NCI-H1694 treated with DMSO at 0.1 percent for 48 hours (cell line): Measurements from ENCODE around the gene PAK2.
"Not testable (repeated sequence)": the region's sequence is repeated elsewhere in the genome, so short reads cannot be mapped to it uniquely, and the experiment has no call there.

Experiments used
- DNase-seq: peaks from one replicate; lab custom pipeline; 2025; lab: John Stamatoyannopoulos, UW

PAK2 gene

DNA sequence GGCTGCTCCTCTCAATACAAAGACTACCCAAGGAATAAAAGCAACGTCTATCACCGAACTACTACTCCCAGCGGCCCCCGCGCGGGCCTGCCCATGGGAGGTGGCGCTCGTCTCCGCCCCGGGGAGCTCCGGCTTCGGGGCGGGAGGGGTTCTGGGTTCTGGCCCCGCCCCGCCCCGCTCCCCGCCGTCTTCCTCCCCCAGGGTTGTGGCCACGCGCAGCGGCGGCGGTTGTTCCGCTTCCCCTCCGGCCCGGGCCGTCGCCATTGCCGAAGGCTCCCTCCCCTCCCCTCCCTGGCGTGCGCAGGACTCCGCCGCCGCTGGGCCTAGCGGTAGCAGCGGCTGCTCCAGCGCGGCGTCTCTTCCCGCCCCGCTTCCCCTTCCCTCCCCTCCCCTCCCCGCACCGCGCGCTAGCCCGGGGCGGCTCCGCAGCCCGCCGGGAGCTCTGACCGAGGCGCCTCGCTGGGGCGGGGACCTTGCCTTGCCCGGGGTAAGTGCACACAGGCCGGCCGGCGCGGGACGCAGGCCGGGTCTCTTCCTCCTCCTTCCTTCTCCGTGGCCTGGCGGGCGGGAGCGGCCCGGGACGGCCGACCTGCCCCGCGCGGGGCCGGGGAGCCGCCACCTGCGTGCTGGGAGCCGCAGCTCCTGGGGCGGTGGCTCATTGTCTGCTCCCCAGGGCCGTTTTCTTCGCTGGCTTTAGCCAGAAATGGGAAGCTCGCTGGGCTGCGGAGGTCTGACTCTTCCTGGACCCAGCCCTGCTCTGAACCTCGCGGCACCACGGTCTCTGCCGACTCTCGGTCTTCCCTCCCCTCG, at the start of gene PAK2:
PAK2 (plus strand) TSS at position 187 of the 810 bp plus-strand sequence. CDS start 42,790 bp downstream, outside the sequence.
- peak; percentile 86 for DNase-seq

DNA sequence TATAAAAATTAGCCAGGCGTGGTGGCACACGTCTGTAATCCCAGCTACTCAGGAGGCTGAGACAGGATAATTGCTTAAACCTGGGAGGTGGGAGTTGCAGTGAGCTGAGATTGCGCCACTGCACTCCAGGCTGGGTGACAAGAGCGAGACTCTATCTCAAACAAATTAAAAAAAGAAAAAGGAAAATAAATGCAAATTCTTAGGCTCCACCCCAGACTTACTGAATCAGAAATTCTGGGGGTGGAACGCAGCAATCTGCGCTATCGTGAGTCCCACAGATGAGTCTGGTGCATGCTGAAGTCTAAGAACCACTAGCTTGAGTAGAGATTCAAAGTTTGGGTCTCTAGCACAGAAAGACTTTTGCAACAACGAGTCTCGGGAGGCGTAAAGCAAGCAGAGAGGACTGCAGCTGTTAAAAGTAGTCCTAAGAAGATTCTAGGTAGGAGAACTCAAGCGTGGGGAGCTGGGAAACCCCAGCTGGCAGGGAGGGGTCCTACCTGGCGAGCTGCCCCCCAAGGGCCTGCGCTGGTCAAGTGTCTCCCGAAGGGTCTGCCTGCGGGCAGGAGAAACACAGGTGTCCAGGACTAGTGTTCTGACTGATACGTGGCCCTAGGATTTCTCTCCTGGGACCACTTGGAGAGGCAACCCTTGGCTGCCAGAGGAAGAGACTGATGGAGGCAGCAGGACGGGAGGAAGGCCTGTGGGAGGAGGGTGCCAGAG, 49.6 kb upstream of the PAK2 start:
- DNase-seq = no peak

DNA sequence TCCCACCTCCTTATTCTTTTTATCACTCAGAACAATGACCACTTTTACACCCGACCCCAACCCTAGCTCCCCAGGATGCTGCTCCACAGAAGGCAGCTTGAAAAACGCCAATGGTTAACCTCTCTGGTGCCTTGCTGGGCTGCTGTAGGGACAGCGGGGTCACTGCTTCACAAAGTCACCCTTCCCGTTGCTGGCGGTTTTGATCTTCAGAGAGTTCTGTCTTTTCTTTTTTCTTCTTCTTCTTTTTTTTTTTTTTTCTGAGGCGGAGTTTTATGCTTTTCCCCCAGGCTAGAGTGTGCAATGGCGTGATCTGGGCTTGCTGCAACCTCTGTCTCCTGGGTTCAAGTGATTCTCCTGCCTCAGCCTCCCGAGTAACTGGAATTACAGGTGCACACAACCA, 48.3 kb upstream of the PAK2 start:
- no peak for DNase-seq

DNA sequence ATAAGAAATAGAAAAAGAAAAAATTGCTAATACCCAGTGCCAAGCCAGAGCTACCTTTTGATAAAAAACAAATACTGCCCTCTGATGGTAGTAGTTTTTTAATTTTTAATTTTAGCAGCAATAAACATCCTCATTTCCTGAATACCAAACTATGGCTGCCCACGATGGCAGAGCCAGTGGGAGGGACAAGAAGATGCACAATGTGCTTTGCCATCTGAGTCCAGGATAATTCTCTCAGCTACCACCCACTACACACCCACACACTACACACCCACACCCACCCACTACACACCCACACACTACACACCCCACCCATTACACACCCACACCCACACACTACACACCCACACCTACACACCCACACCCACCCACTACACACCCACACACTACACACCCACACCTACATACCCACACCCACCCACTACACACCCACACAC, 45.4 kb upstream of the PAK2 start:
- DNase-seq = peak; percentile 27

DNA sequence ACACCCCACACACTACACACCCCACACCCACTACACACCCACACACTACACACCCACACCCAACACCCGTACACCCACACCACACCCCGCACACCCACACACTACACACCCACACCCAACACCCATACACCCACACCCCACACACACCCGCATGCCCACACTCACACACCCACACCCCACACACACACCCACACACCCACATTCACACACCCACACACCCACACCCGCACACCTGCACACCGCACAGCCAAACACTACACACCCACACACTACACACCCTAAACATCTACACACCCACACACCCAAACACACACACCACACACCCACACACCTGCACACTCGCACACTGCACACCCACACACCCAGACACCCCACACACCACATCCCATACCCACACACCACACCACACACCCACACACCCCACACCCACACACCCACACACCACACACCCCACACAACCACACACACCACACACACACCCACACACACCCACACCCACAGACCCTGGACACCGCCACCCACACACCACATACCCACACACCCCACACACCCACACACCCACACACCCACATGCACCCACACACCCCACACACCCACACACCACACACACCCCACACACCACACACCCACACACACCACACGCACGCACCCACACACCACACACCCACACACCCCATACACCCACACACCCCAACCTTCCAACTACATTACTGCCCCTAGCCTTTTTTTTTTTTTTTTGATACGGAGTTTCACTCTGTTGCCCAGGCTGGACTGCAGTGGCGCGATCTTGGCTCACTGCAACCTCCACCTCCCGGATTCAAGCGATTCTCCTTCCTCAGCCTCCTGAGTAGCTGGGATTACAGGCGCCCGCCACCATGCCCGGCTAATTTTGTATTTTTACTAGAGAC, 44.5 kb upstream of the PAK2 start:
- no peak for DNase-seq

DNA sequence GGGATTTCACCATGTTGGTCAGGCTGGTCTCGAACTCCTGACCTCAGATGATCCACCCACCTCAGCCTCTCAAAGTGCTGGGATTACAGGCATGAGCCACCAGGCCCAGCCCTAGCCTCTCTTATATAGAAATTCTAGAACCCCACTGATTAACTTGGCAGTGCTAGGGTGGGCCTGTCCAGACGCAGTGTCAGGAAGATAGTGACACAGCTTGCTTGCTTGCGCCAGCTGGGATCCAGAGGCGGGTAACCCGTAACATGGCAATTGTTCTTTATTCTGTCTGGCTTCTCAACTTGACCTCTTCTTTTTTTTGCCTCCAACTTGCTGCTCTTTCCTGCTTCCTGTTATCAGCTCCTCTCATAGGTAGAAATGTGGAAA, 43.8 kb upstream of the PAK2 start:
- no peak for DNase-seq

DNA sequence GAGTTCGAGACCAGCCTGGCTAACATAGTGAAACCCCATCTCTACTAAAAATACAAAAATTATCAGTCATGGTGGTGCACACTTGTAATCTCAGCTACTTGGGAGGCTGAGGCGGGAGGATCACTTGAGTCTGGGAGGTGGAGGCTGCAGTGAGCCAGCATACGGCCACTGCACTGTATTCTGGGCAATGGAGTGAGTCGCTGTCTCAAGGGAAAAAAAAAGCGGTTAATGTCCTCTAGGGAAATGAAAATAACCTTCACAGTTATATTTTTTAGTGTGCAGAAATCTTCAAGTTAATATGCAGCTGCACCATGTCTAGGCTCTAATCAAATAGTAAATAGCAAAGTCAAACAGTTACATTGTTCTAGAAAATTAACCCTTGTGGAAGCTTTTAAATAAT, 42.4 kb upstream of the PAK2 start:
- DNase-seq = no peak

DNA sequence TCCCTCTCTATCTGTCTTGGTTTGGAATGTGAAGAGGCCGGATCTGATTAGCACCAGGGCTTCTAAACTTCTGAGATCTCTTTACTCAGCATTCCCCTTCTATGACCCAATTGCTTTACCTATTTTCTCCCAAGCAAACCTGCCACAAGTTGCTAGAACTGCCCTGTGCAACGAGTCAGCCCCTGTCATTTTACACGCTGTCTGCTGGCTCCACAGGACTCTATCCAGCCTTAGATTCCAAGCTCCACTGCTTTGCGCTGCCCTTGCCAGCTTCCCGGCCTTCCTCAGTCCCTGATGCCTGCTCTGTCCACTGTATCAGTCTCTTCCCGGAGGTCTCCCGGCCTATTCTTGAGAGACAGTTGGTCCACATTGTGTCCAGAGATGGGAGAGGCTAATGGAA, 39.9 kb upstream of the PAK2 start:
- DNase-seq = no peak

DNA sequence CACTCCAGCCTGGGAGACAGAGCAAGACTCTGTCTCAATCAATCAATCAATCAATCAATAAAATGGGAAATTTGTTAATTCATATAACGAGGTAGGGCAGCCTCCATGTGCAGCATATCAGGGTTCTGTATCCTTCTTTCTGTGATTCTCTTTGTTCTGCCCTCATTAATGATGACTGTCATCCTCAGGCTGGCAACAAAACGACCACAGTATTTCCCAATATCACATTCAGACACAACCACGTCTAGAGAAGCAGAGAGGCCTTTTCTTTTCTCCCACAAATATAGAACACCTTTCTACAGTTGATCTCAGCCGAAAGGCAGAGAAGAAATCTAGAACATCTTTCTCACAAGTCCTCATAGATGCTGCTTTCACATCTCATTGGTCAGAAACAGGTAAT, 38.9 kb upstream of the PAK2 start:
- no peak for DNase-seq

DNA sequence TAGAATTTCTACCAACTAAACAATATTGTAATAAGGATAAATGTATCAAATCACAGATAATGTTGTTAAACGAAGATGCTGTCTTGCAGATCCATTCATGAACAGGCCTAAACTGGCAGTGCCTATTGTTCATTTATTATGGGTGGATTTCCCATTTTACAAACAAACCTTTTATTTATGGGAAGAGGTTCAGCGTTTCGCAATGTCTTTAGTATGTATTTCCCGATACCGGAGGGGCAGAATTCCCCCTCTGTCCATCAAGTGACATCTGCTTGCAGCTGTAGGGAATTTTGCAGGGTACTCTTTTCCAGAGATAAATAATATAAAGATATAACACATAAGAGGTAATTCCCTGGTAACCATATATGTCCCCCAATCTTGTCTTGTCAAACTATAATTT, 33.3 kb upstream of the PAK2 start:
- DNase-seq = no peak

DNA sequence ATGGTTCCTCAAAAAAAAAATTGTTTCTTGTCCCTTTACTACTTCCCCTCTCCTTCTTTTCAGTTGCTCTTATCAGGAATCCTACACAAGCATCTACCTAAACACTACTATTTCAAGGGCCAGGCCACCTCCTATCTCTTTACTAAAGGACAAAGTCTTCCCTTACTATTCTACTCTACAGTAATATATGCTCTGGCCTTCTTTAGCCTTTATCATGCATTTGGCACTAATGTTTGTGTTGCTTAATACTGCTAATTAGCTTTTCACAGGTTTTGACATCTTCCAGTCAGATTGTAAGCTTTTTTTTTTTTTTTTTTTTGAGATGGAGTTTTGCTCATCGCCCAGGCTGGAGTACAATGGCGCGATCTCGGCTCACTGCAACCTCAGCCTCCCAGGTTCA, 32.9 kb upstream of the PAK2 start:
- no peak for DNase-seq

DNA sequence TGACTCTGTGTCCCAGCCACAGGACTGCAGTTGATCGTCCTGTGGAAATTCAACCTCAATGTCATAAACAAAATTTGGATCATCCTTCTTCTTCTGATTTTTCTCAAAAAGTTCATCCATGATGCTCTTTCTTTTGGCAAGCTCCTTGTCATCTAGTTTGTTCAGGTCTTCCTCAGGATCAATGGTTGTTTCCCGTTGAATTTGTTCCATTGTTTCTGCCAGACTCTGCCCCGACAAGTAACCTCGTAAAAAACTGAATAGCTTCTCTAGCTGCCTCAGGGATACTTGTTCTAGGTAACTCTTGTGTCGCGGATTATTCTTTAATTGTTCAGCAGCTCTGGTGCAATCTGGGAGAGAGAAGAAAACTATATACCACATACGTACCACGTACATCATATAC, 32.1 kb upstream of the PAK2 start:
- no peak for DNase-seq

DNA sequence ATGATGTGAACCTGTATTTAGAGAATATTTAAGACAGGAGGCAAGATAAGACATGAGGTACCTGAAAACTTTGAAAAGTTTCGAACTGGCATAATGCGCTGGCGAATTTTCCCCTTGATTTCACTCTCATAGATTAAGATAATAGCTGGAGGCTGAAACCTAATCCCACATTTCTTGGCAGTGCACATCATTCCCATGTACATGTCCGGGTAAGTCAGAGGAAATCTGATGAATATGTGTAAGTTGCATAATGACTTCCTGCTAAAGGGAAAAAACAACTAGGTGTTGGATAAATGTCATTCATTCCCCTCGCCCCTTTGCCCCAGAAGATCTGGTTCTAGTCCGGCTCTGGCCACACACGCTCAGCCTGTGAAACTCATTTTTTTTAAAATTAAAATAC, 31.2 kb upstream of the PAK2 start:
- DNase-seq = no peak

DNA sequence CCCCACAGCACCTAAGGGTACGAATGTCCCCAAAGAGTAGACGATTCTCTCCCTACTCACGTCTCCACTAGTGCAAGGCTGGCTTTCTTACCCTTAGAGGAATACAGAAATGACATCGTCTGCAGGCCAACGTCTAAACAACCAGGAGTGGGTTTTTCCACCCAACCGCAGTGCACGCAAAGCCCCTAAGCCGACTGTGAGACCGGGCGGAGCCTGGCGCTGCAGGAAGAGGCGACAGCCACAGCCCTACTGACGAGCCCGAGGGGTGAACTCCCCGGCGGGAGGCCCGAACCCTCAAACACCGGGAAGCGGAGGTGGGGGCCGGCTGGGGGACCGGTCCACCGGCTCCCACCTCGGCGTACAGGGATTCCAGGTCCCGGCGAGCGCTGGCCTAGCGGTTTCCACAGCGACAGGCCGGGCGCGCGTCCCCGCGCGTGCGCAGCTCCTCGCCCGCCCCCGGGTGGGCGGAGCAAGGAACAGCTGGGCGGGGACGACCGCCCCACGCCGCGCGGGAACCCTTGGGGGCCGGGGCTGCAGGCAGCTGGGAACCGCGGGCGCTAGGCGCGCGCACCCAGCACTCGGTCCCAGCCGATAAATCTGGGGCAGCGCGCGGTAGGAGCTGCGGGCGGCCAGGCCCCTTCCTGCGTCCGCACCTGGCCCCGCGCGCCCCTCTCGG, 27.7 kb upstream of the PAK2 start, which contains the start of the genes CEP19 and PIGX:
CEP19 (minus strand) TSS at position 413 of the 676 bp plus-strand sequence. CDS start 3,593 bp downstream, outside the sequence.
PIGX (plus strand) TSS at position 540 of the 676 bp plus-strand sequence.
- DNase-seq = peak; percentile 56

DNA sequence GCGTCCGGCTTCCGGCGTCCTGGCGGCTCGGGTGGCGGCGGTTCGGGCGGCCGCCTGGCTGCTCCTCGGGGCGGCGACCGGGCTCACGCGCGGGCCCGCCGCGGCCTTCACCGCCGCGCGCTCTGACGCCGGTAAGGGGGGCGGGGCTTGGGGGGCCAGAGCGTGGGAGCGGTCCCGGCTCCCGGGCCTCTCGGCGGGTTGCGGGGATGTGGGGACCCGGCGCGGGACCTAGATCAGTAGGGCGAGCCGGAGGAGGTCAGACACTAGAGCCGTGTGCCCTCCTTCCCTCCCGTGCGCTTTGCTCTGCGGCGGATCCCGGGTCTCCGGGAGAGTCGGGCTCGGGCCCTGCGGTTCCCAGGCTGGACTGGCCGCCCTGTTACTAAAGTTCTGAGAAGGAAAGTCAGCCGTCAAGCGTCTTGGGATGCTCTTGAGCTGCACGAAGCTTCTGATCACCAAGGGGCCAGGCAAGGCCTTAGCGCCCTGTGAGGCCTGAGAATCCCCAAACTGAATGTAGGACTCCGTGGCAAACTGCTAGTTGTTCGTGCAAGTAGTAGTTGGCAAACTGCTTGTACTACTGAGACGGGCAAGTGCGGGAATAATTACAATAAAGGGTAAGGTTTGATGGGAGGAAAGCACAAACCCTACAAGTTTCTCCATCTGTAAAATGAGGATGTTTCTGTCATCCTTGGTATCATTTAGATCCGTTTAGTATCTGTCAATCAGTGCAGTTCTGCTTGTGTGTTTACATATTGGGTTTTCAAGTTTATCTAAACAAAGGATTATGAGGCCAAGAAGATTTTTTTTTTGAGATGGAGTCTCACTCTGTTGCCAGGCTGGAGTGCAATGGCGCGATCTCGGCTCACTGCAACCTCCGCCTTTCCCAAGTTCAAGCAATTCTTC, 26.9 kb upstream of the PAK2 start:
- peak; percentile 36 for DNase-seq

DNA sequence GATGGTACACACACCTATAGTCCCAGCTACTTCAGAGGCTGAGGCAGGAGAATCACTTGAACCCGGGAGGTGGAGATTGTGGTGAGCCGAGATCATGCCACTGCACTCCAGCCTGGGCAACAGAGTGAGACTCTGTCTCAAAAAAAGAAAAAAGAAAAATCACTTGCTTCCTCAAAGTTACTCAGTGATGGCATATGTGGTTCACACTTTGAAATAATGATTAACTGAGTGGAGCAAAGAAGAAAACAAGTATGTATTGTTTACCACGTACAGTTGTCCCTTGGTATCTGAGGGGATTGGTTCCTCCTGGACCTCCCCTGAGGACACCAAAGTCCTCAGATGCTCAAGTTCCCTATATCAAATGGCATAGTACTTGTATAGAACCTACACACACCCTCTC, 22.5 kb upstream of the PAK2 start:
- DNase-seq = not testable (repeated sequence)

DNA sequence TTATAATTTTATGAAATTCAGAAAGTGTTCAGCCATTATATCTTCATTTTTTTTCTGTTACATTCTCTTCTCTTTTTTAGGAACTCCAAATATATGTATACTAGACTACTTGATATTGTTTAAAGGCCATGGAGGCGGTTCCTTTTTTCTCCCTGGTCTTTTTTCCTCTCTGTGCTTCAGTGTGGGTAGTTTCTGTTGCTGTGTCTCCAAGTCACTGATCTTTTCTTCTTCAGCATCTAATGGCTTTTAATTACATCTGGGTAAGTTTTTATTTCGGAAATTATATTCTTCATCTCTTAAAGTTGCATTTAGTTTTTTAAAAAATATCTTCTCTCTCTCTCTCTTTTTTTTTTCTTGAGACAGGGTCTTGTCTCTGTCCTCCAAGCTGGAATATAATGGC, 18.6 kb upstream of the PAK2 start:
- no peak for DNase-seq

DNA sequence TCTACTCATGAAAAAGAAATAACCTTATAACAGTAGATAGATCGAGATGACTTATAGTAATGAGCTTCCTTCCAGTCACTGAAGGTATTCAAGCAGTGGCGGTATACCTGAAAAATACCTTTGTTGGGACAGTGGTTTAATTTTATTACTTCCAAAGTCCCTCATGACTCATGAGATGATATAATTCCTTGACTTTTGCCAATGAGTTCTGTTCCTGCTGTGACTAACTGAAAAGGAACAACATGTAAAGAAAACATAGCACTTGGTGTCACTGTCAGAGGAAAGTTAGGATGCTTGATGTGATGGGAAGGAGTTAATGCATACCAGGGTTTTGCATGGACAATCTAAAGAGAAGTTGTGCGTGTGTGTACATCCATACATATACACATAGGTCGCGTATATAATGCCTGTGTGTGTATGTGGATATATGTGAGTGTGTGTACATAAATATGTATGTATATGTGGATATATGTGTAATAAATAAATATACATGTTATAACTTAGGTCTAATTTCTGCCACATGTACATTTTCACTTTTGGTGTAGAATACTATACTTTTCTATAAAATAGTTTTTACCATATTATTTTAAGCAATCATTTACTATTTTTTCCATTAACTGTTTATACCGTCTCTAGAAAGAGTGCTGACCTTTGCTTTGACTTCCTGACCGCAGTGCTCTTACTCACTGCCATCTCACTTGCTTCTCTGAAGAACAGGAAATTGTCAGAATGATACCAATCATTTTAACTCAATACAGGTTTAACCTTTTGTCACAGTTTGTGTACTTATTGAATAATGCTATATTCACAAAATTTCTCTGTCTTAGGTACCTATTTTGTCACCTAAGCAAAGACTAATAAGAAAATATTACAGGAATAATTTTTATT, 12.6 kb upstream of the PAK2 start:
- DNase-seq = no peak

DNA sequence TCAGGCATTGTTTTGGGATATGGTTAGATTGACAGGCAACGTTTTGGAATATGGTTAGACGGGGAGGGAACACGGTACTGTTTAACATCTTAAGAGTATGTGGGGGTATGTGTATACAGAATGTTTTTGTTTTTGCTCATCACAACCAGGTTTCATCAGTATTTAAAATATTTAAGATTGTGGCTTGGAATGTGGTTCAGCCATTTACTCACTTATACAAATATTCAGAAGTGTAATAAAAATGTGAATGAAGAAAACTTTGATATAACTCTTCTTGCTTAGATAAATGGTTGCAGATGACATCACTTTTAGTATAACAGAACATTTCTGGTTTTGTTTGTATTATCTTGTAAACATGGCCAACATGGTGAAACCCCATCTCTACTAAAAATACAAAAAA, 3.9 kb upstream of the PAK2 start:
- no peak for DNase-seq
